Measurements from ENCODE around the gene MOB3B. TPM values are rescaled to one million over a fixed set of nuclear protein-coding genes. Genes with fewer than 3 reads are reported as not detected.

Gene MOB3B
- total RNA-seq, 1 experiment from 2014 or later = not detected

- in situ Hi-C loops (cut with HindIII; ENCODE audit: low pct_unique_long_range_greater_than_20kb, low sequenced_read_pairs) = no loop called here
- DNase-seq (ENCODE audit: low read depth, low spot score) = no peak
Measured at GRCh38 chr9:27351438-27351837, 178.2 kb downstream of the MOB3B start.

DNA sequence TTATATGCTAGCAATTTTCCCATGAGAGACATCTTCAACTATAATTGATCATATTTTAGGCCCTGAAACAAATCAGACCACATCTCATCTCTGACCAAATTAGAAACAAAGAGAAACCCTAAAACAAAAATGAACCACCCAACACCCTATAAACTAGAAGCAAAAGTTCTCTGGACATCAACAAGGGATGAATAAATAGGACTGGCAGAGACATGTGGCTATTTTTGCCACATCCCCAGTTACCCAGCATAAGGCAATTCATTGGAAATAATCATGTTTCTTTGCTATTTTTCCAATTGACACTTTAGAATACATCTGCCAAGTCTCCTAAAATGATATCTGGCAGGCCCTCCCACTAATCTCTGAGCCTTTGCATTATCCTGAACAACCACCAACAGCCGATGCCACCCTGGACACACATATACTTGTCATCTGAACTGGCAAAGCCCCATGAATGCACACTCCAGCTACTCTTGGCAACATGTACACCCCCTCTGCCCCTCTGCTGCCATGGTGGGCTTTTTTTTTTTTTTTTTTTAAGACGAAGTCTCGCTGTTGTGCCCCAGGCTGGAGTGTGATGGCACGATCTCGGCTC lies 179.1 kb downstream of the MOB3B start:
- no peak for DNase-seq (ENCODE audit: low read depth, low spot score)
- in situ Hi-C loops (cut with HindIII; ENCODE audit: low pct_unique_long_range_greater_than_20kb, low sequenced_read_pairs) = no loop called here

- in situ Hi-C loops (cut with HindIII; ENCODE audit: low pct_unique_long_range_greater_than_20kb, low sequenced_read_pairs) = no loop called here
Measured at GRCh38 chr9:27349698-27350080, 179.9 kb downstream of the MOB3B start.

DNA sequence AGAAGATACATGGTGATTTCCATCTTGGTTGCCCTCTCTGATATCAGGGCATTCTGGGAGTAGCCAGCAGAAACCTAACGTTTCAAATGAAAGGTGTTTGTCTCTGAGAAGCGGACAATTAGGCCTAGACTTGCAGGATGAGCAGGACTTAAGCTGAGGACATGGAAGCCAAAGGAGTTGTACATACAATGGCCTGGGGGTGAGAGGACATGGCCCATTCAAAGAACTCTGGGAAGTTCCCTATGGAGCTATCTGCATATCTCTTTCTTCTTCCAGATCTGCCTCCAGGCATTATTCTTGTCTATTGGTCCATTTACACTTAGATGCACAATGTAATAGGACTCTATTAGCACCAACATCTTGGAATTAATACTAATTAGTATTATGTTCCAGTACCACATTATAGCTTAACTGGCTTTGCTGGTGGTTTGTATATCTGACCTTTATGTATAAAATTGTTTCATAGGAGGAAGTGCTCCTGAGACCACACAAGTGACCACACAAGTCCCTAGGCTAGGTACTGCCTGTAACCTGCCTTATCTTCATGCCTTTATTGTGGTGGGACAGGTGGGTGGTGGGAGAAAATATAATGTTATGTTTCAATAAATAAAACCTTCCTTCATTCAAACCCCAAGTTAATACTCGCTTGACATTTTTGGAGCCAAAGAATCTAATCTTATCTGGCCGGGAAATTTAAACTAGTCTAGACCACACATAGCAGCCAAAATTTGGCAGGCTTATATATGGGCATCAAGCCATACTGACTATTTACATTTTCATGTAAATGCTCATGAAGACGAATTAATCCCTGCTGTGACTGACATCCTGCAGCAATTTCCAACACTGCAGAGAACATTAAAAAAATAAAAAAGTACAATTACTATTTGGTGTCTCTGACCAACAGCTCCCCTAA lies 180.6 kb downstream of the MOB3B start:
- in situ Hi-C loops (cut with HindIII; ENCODE audit: low pct_unique_long_range_greater_than_20kb, low sequenced_read_pairs) = no loop called here

More at GRCh38 chr9:27349698-27350080, 179.9 kb downstream of the MOB3B start:
- no peak for DNase-seq (ENCODE audit: low read depth, low spot score)

GRCh38 chr9:27347889-27348288 lies 181.7 kb downstream of the MOB3B start:
- in situ Hi-C loops (cut with HindIII; ENCODE audit: low pct_unique_long_range_greater_than_20kb, low sequenced_read_pairs) = no loop called here
- no peak for DNase-seq (ENCODE audit: low read depth, low spot score)

More for the DNA sequence above, 180.6 kb downstream of the MOB3B start:
- no peak for DNase-seq (ENCODE audit: low read depth, low spot score)

DNA sequence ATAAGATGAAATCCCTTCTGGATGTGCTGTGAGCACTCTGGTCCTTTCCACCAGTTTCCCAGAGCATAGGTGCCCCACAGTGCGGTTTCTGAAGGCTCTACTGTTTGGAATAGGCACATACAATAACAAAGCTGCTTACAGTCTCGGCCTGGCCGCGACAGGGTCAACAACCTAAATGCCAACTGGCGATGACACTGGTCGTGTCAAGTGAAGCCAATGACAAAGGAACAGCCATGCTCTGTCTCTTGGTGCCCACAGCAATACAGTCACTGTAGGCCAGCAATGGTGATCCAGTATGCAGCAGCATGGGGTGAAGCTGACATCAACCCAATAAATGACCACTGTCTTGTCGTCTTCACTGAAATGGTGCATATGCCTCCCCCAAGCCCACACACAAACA lies 184.8 kb downstream of the MOB3B start:
- in situ Hi-C loops (cut with HindIII; ENCODE audit: low pct_unique_long_range_greater_than_20kb, low sequenced_read_pairs) = no loop called here

GRCh38 chr9:27341545-27342294 lies 187.9 kb downstream of the MOB3B start:
- in situ Hi-C loops (cut with HindIII; ENCODE audit: low pct_unique_long_range_greater_than_20kb, low sequenced_read_pairs) = no loop called here
- no peak for DNase-seq (ENCODE audit: low read depth, low spot score)

More for the DNA sequence above, 184.8 kb downstream of the MOB3B start:
- DNase-seq (ENCODE audit: low read depth, low spot score) = no peak

GRCh38 chr9:27340961-27341511 lies 188.6 kb downstream of the MOB3B start:
- DNase-seq (ENCODE audit: low read depth, low spot score) = no peak
- in situ Hi-C loops (cut with HindIII; ENCODE audit: low pct_unique_long_range_greater_than_20kb, low sequenced_read_pairs) = no loop called here

GRCh38 chr9:27340285-27340674 lies 189.3 kb downstream of the MOB3B start:
- in situ Hi-C loops (cut with HindIII; ENCODE audit: low pct_unique_long_range_greater_than_20kb, low sequenced_read_pairs) = no loop called here
- DNase-seq (ENCODE audit: low read depth, low spot score) = no peak

GRCh38 chr9:27339661-27340284 lies 189.8 kb downstream of the MOB3B start:
- in situ Hi-C loops (cut with HindIII; ENCODE audit: low pct_unique_long_range_greater_than_20kb, low sequenced_read_pairs) = no loop called here
- DNase-seq (ENCODE audit: low read depth, low spot score) = no peak

- in situ Hi-C loops (cut with HindIII; ENCODE audit: low pct_unique_long_range_greater_than_20kb, low sequenced_read_pairs) = no loop called here
- no peak for DNase-seq (ENCODE audit: low read depth, low spot score)
Measured at GRCh38 chr9:27338527-27338903, 191.1 kb downstream of the MOB3B start.

GRCh38 chr9:27337833-27338526 lies 191.6 kb downstream of the MOB3B start:
- no peak for DNase-seq (ENCODE audit: low read depth, low spot score)
- in situ Hi-C loops (cut with HindIII; ENCODE audit: low pct_unique_long_range_greater_than_20kb, low sequenced_read_pairs) = no loop called here

GRCh38 chr9:27337236-27337635 lies 192.4 kb downstream of the MOB3B start:
- in situ Hi-C loops (cut with HindIII; ENCODE audit: low pct_unique_long_range_greater_than_20kb, low sequenced_read_pairs) = no loop called here
- no peak for DNase-seq (ENCODE audit: low read depth, low spot score)

GRCh38 chr9:27336829-27337228 lies 192.8 kb downstream of the MOB3B start:
- DNase-seq (ENCODE audit: low read depth, low spot score) = no peak
- in situ Hi-C loops (cut with HindIII; ENCODE audit: low pct_unique_long_range_greater_than_20kb, low sequenced_read_pairs) = no loop called here

- in situ Hi-C loops (cut with HindIII; ENCODE audit: low pct_unique_long_range_greater_than_20kb, low sequenced_read_pairs) = no loop called here
- DNase-seq (ENCODE audit: low read depth, low spot score) = no peak
Measured at GRCh38 chr9:27336126-27336525, 193.5 kb downstream of the MOB3B start.

DNA sequence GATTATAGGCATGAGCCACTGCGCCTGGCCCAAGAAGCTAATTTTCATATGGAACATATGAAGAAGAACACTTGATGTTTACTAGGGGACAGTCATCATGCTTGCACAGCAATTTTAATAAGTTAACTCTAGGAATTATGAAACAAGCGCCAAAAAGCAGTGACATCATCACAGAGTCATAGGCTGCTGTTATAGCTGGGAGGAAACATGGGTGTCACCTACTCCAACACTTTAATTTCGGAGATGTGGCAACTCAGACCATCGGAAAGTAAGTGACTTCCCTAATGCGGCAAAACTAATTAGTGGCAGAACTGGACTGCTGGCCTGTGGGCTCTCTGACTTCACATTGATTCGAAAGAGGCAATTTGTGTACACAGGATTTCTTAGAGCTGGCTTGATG lies 194.5 kb downstream of the MOB3B start:
- in situ Hi-C loops (cut with HindIII; ENCODE audit: low pct_unique_long_range_greater_than_20kb, low sequenced_read_pairs) = no loop called here
- no peak for DNase-seq (ENCODE audit: low read depth, low spot score)

Measured in SK-MEL-5 (cell line).